Measurements from ENCODE around the gene MCRS1.
"Not testable (repeated sequence)": the region's sequence is repeated elsewhere in the genome, so short reads cannot be mapped to it uniquely, and the experiment has no call there.

The MCRS1 gene

DNA sequence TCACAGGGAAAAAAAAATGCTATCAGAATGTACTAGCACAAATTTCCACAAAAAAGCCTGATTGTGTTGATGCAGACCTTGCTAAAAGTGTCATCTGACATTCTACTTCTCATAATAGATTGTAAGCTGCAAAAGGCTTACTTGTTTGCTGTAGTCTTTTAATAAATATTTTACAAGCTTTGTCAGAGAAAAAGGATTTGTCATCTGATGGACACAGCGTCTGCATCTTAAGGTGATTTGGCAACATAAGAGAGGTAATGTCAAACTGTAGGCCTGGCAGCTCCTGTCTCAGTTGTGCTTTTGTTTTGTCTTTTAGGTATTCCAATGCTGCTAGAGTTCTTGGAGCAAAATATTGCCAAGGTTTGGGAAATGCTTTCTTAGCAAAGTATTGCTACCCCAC is 55.4 kb downstream of the MCRS1 start:
- DNase-seq: no peak

DNA sequence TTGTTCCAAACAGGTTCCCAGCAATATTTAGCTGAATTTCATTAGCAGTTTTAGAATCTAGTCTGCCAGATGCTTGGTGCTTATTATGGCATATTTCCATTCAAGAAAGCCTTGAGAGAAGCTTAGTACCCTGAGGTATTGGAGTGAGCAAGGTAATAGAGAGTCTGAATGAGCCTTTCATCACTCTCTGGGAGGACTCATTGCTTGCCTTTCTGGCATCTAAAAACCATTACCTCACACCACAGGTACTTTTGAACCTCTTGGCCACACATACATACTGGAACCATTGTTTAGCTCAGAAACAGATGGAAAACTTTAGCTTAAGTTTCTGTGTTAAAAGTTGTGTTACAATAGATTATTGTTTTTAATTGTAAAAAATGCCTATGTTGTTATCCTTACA is 56.5 kb downstream of the MCRS1 start:
- DNase-seq: no peak

DNA sequence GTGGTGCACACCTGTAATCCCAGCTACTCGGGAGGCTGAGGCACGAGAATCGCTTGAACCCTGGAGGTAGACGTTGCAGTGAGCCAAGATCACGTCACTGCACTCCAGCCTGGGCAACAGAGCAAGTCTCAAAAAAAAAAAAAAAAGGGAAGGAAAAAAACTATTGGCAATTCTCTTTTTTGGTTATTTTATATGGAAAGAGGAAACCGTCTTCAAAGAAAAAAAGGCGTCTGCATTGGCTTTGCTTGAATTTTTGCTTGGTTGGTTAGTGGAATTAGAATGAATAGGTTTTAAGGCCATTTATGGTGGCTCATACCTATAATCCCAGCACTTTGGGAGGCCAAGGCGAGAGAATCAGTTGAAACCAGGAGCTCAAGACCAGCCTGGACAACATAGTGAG is 58.3 kb downstream of the MCRS1 start:
- DNase-seq: not testable (repeated sequence)

All from NCI-H1417 treated with DMSO at 0.1 percent for 48 hours (cell line).